ENCODE data around the gene C5orf15. TPM values are rescaled to one million over a fixed set of nuclear protein-coding genes. Genes with fewer than 3 reads are reported as not detected.
A peak's percentile ranks its signal among the peaks of the same experiment; 100 is the strongest.

Gene C5orf15
- total and polyA plus RNA-seq, 9 of the 15 experiments (the other 6 are each of a cell fraction or from before 2014, with no cell fraction given) = 23.3 to 50.7 (median 35.5) TPM

- TF ChIP-seq USF1 (CRISPR knock-in tag; IDR thresholded peaks at IDR 0.05) = peak; percentile 34; the same call in 1 of the 2 replicates
- no peak for TF ChIP-seq THAP12 (CRISPR knock-in tag; IDR thresholded peaks at IDR 0.05)
- no peak for TF ChIP-seq ZC3H4 (CRISPR knock-in tag; IDR thresholded peaks at IDR 0.05; ENCODE audit: borderline replicate concordance)
- TF ChIP-seq ELK1 (CRISPR knock-in tag; IDR thresholded peaks at IDR 0.05) = no peak
- no peak for TF ChIP-seq STAT6 (CRISPR knock-in tag; IDR thresholded peaks at IDR 0.05)
- peak; percentile 79 for TF ChIP-seq TAF9B (IDR thresholded peaks at IDR 0.05; ENCODE audit: partially characterized antibody)
- no peak for TF ChIP-seq HEY1 (CRISPR knock-in tag; IDR thresholded peaks at IDR 0.05; ENCODE audit: borderline replicate concordance)
- no peak for TF ChIP-seq HNRNPL (IDR thresholded peaks at IDR 0.05; ENCODE audit: low read depth, low read length)
- TF ChIP-seq MAX (CRISPR knock-in tag; IDR thresholded peaks at IDR 0.05) = peak; percentile 80
- no peak for TF ChIP-seq DACH1 (IDR thresholded peaks at IDR 0.05; ENCODE audit: partially characterized antibody)
- no peak for TF ChIP-seq MAFF (IDR thresholded peaks at IDR 0.05; ENCODE audit: low read length)
- no peak for TF ChIP-seq E2F5 (CRISPR knock-in tag; IDR thresholded peaks at IDR 0.05)
- no peak for TF ChIP-seq ESRRB (CRISPR knock-in tag; IDR thresholded peaks at IDR 0.05; ENCODE audit: borderline replicate concordance)
- no peak for TF ChIP-seq ASH1L (IDR thresholded peaks at IDR 0.05; ENCODE audit: borderline replicate concordance, low read depth, partially characterized antibody)
- no peak for TF ChIP-seq TAF15 (IDR thresholded peaks at IDR 0.05; ENCODE audit: low read depth, low read length)
- TF ChIP-seq KAT7 (CRISPR knock-in tag; IDR thresholded peaks at IDR 0.05; ENCODE audit: borderline replicate concordance) = no peak
- TF ChIP-seq ZNF121 (CRISPR knock-in tag; conservative IDR thresholded peaks at IDR 0.05) = no peak
Measured at GRCh38 chr5:133968204-133968980, at the start of gene C5orf15 (continued).

All from K562 (cell line).